ENCODE data around the gene INPP4B. TPM values are rescaled to one million over a fixed set of nuclear protein-coding genes. Genes with fewer than 3 reads are reported as not detected.

Gene INPP4B
- 18.9 TPM for total RNA-seq
- 2.6 TPM for polyA plus RNA-seq (ENCODE audit: insufficient read depth, low read depth, low replicate concordance)
- long read RNA-seq, donor 1 = 0 reads
- long read RNA-seq, donor 2 = 0 reads
- long read RNA-seq, donor 3 = 0 reads
- long read RNA-seq, donor 4 = 0 reads
- long read RNA-seq, donor 5 = 0 reads
- long read RNA-seq, donor 6 = 0 reads
- long read RNA-seq, donor 7, partial matches to known transcripts = 0 of 4 reads
- long read RNA-seq, donor 7, other reads (novel, unspliced or antisense) = 4 of 4 reads
- long read RNA-seq, donor 8 = 0 reads
- long read RNA-seq, donor 9 = 0 reads
- long read RNA-seq, donor 10 = 0 reads

DNA sequence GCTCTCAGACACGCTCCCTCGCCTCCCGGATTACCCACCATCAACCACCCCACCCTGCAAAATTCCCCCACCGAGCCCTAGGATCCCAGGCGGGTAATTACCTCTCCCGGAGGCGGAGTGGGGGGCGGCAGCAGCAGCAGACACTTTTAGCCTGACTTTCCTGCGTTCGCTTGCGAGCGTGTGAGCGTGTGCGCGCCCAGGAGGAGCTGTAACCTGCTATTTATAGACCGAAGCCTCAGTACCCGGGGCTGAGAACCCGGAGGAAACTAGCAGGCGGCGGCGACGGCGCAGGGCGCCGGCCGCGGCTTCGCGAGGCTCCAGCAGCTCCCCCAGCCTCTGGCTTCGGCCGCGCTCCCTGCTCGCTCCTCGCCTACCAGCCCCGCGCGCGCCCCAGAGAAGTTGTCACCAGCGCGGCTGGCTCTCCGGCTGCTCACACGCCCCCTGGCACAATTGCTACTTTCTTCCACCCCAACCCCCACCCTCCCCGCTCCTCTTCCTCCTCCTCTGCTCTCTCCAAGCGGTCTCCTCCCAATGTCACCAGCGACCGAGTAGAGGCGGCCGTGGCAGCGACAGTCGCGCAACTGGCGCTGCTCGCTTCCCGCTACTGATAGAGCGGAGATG, at the start of gene INPP4B:
TSS of gene INPP4B (minus strand) at position 194 of the 621 bp plus-strand sequence.
- peak within 1 kb of the TSS; percentile 21 to 68 (median 39) for H3K9ac ChIP-seq (ENCODE audit: low read length in 3 of 3)
- TF ChIP-seq, protein P1, sequence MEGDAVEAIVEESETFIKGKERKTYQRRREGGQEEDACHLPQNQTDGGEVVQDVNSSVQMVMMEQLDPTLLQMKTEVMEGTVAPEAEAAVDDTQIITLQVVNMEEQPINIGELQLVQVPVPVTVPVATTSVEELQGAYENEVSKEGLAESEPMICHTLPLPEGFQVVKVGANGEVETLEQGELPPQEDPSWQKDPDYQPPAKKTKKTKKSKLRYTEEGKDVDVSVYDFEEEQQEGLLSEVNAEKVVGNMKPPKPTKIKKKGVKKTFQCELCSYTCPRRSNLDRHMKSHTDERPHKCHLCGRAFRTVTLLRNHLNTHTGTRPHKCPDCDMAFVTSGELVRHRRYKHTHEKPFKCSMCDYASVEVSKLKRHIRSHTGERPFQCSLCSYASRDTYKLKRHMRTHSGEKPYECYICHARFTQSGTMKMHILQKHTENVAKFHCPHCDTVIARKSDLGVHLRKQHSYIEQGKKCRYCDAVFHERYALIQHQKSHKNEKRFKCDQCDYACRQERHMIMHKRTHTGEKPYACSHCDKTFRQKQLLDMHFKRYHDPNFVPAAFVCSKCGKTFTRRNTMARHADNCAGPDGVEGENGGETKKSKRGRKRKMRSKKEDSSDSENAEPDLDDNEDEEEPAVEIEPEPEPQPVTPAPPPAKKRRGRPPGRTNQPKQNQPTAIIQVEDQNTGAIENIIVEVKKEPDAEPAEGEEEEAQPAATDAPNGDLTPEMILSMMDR (IDR thresholded peaks at IDR 0.05; ENCODE audit: borderline replicate concordance, extremely low read depth, insufficient read depth) = no peak
- H3K4me3 ChIP-seq (ENCODE audit: low read length in 3 of 3) = peak within 1 kb of the TSS; percentile 48 to 68 (median 66)
- peaks cover 0 to 4% (median 0%) of the 10 kb centered on the region in 3 donors for H3K4me1 ChIP-seq (ENCODE audit: control insufficient read depth in 2 of 3, insufficient read depth in 2 of 3, low read depth in 1 of 3, low read length in 3 of 3)
- H3K27ac ChIP-seq (ENCODE audit: low read depth in 2 of 2, low read length in 2 of 2) = peak within 1 kb of the TSS; percentile 17 to 70
- H3K27me3 ChIP-seq (ENCODE audit: control insufficient read depth, insufficient read depth, low read length) = no peaks in the 10 kb centered on the region
- DNase-seq (peak; percentile 76 to 85 (median 79)), FAIRE-seq (no peak)
- no peaks in the 10 kb centered on the region for H3K36me3 ChIP-seq (ENCODE audit: control insufficient read depth in 2 of 3, insufficient read depth in 3 of 3, low read length in 3 of 3)
- intact Hi-C loops (cut with DNase I) = no loop called here
- no peaks in the 10 kb centered on the region for H3K9me3 ChIP-seq (ENCODE audit: control insufficient read depth in 2 of 3, insufficient read depth in 1 of 3, low read length in 3 of 3)

DNA sequence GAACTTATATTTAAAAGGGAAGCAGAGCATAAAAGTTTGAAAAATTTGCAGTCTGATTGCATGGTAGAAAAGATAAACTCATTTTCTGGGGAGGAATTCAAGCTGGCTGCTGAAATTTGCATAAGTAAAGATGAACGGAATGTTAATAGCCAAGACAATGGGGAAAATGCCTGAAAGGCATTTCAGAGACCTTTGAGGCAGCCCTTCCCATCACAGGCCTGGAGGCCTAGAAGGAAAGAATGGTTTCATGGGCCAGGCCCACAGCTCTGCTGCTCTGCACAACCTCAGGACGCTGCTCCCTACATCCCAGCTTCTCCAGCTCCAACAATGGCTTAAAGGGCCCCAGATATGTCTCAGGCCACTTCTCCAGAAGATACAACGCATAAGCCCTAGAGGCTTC, 46.9 kb upstream of the INPP4B start:
- H3K36me3 ChIP-seq (ENCODE audit: control insufficient read depth in 2 of 3, insufficient read depth in 3 of 3, low read length in 3 of 3) = no peaks in the 10 kb centered on the region
- no peaks in the 10 kb centered on the region for H3K27me3 ChIP-seq (ENCODE audit: control insufficient read depth, insufficient read depth, low read length)
- intact Hi-C loops (cut with DNase I) = no loop called here
- no peak overlapping the region for H3K27ac ChIP-seq (ENCODE audit: low read depth in 2 of 2, low read length in 2 of 2)
- FAIRE-seq (no peak), DNase-seq (no peak)
- no peaks in the 10 kb centered on the region for H3K4me1 ChIP-seq (ENCODE audit: control insufficient read depth in 2 of 3, insufficient read depth in 2 of 3, low read depth in 1 of 3, low read length in 3 of 3)
- no peak overlapping the region for H3K4me3 ChIP-seq (ENCODE audit: low read length in 3 of 3)
- no peak overlapping the region for H3K9ac ChIP-seq (ENCODE audit: low read length in 3 of 3)
- H3K9me3 ChIP-seq (ENCODE audit: control insufficient read depth in 2 of 3, insufficient read depth in 1 of 3, low read length in 3 of 3) = peaks cover 0 to 8% (median 4%) of the 10 kb centered on the region in 3 donors
- TF ChIP-seq, protein P1 (IDR thresholded peaks at IDR 0.05; ENCODE audit: borderline replicate concordance, extremely low read depth, insufficient read depth) = no peak

DNA sequence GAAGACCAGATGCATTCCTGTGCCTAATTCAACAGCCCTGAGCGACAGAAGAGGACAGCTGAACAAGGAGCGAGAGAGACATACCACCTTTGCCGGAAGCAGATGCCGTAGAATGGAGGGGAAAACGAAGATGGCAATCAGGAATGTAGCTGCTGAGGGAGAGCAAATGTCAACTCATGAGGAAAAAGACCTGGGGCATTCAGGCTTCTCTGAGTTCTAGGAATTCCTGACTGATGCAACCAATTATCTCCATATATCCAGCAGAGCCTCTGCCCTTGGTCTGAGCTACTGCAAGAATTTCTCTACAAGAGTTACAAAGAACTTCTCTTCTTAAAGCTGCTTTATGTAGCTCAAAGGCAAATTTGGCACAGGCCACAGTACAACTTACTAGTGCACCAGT, 40.5 kb upstream of the INPP4B start:
- intact Hi-C loops (cut with DNase I) = no loop called here
- Histone ChIP-seq H3K4me1 (ENCODE audit: control insufficient read depth in 2 of 3, insufficient read depth in 2 of 3, low read depth in 1 of 3, low read length in 3 of 3) (no peaks in the 10 kb centered on the region), H3K27ac (ENCODE audit: low read depth in 2 of 2, low read length in 2 of 2) (no peak overlapping the region), H3K36me3 (ENCODE audit: control insufficient read depth in 2 of 3, insufficient read depth in 3 of 3, low read length in 3 of 3) (no peaks in the 10 kb centered on the region), H3K9me3 (ENCODE audit: control insufficient read depth in 2 of 3, insufficient read depth in 1 of 3, low read length in 3 of 3) (no peaks in the 10 kb centered on the region), H3K4me3 (ENCODE audit: low read length in 3 of 3) (no peak overlapping the region), H3K27me3 (ENCODE audit: control insufficient read depth, insufficient read depth, low read length) (no peaks in the 10 kb centered on the region), H3K9ac (ENCODE audit: low read length in 3 of 3) (no peak overlapping the region)
- DNase-seq (peak in 1 of 5 donors; percentile 1), FAIRE-seq (no peak)
- TF ChIP-seq, protein P1 (IDR thresholded peaks at IDR 0.05; ENCODE audit: borderline replicate concordance, extremely low read depth, insufficient read depth) = no peak
